Stimulated activated CD8-positive, alpha-beta memory T cell treated with anti-CD3 and anti-CD28 coated beads, Interleukin-7, amount 100 ng/mL, for 1 hour (primary cell): ENCODE measurements around the gene UBE2G2.
A peak's percentile ranks its signal among the peaks of the same experiment; 100 is the strongest.
"Not testable (repeated sequence)": the region's sequence is repeated elsewhere in the genome, so short reads cannot be mapped to it uniquely, and the experiment has no call there.

Experiments used
- DNase-seq, 2 donors: peaks; one replicate each; pipeline ENCODE4 v3.0.0-alpha.2; 2020; ENCODE audit warnings: low read depth in 2 of 2

Gene UBE2G2

DNA sequence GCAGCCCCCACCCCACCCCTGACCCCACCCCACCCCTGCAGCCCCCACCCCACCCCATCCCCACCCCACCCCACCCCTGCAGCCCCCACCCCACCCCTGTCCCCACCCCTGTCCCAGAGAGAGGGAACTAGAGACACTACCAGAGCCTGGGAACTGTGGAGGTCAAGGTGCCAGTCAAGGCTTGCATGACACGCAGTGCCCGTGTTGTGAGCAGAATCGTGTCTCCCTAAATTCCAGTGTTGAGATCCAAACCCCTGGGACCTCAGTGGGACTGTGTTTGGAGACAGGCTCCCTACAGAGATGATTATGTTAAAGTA, 34.7 kb upstream of the UBE2G2 start:
- no peak for DNase-seq

DNA sequence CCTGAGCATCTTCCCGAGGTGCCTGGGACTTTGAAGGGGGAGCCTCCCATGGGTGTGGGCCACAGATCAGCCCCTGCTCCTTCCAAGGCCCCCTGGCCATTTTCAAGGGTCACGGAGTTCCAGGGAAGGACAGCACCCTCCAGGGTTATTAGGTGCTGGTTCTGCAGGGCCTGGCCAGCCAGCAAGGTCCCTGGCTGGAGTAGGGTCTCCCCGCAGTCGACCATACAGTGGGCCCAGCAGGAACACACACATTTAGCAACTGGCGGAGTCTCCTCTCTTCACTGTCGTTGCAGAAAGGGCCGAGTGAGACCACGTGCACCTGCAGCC, 34.0 kb upstream of the UBE2G2 start:
- DNase-seq: no peak

GRCh38 chr21:44834951-44835646, 33.5 kb upstream of the UBE2G2 start:
- DNase-seq: no peak

GRCh38 chr21:44834231-44834950, 32.8 kb upstream of the UBE2G2 start:
- DNase-seq: no peak

GRCh38 chr21:44833663-44834062, 32.0 kb upstream of the UBE2G2 start:
- DNase-seq: no peak

DNA sequence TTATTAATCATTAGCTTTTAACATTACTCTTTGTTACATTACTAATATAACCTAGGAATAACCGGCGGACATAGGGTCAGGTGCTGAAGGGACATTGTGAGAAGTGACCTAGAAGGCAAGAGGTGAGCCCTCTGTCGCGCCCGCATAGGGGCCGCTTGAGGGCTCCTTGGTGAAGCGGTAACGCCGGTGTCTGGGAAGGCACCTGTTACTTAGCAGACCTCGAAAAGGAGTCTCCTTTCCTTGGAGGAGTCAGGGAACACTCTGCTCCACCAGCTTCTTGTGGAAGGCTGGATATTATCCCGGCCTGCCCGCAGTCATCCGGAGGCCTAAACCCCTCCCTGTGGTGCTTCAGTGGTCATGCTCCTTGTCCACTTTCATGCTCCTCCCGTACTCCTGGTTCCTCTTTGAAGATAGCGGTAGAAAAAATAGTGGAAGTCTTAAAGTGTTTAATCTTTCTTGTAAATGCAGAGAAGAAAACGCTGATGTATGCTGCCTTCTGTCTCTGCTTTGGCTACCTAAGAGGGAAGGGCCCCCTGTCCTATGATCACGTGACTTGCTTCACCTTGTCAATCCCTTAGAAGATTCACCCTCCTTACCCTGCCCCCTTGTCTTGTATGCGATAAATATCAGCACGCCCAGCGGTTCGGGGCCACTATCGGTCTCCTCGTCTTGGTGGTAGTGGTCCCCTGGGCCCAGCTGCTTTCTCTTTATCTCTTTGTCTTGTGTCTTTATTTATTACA, 31.1 kb upstream of the UBE2G2 start:
- not testable (repeated sequence) for DNase-seq

DNA sequence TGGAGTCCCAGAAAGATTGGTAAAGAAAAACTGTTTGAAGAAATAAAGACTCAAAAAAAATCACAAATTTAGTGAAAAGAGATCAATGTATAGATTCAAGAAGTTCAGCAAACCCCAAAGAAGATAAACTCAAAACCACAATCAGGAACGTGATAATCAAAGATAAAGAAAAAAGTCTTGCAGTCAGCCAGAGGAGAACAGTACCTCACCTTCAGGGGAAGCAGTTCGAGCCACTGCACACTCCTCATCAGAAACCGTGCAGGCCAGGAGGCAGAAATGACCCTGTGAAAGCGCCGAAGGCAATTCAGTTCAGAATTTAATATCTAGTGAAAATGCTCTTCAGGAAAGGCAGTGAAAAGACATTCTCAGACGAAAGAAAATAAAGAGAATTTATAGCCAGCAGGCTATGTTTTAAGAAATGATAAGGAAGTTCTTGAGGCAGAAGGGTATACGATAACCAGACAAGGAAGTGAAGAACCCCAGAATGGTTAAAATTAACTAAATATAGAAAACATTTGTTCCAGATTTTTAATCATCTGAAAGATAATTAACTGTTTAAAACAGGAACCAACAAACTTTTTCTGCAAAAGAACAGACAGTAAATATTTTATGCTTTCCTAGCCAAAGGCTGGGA, 29.7 kb upstream of the UBE2G2 start:
- DNase-seq: no peak

DNA sequence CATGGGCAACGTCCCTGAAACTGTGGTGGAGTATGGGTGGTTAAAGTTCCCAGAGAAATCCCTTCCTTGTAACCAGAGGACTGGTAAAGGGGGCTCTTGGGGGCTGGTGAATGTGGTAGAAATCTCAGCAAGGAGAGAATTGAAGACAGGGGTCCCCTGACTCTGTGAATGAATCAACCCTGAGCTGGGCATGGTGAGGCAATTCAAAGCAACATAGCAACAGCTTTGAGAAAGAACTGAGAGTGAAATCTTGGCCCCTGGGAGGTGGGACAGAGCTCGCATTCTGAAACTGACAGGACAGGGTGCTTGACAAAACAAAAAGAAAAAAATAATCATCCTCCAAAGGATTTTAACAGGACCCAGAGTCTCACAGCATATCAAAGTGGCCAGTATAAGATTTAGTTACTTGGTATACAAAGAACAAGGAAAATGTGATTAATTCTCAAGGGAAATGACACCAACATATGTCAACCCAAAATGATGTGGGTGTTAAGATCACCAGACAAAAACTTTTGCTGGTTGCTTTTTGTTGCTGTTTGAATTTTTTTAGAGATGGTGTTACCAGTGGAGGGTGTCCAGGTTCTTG, 28.0 kb upstream of the UBE2G2 start:
- DNase-seq: no peak

GRCh38 chr21:44828362-44829056, 26.9 kb upstream of the UBE2G2 start:
- DNase-seq: no peak

DNA sequence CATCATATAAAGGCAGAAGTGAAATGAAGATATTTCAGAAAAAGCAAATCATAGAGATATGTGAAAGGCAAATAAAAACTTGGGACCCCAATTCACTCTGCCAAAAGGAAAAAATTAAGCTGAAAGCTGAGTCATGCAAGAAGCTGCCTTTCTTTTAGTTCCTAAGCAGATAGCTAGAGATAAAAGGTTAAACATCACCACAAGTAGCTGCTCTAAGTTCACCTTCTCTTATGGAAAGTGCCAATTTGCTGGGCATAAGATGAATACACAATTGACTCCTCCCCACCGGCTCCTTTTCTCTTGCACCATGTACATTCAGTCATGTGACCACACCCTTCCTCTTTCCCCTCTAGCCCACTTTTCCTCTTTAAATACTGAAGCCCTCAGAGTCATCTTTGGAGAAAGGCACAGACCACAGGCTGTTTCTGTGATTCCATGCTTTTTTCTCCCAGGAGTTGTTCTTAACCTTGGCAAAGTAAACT, 21.6 kb upstream of the UBE2G2 start:
- DNase-seq: no peak

GRCh38 chr21:44822484-44823178, 21.0 kb upstream of the UBE2G2 start:
- no peak for DNase-seq

- DNase-seq: no peak
These were observed 19.2 kb upstream of the UBE2G2 start for GRCh38 chr21:44820851-44821250.

GRCh38 chr21:44819283-44820243, 17.9 kb upstream of the UBE2G2 start:
- DNase-seq: no peak

DNA sequence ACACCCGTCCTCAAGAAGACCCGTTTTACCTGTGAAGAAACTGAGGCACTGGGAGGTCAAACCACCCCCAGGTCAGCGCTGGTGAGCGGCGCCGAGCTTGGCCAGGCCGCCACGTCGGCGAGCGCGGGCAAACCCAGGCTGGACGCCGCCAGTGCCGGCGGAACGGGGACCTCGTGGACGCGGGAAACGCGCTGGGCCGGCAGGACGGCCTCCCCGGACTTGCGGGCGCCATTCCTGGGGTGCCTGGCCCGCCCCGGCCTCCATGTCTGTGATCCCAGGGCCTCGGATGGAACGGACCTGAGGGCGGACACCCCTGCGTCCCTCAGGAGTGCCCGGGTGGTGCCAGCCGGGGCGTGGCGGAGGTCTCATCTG, 17.0 kb upstream of the UBE2G2 start:
- DNase-seq: no peak

DNA sequence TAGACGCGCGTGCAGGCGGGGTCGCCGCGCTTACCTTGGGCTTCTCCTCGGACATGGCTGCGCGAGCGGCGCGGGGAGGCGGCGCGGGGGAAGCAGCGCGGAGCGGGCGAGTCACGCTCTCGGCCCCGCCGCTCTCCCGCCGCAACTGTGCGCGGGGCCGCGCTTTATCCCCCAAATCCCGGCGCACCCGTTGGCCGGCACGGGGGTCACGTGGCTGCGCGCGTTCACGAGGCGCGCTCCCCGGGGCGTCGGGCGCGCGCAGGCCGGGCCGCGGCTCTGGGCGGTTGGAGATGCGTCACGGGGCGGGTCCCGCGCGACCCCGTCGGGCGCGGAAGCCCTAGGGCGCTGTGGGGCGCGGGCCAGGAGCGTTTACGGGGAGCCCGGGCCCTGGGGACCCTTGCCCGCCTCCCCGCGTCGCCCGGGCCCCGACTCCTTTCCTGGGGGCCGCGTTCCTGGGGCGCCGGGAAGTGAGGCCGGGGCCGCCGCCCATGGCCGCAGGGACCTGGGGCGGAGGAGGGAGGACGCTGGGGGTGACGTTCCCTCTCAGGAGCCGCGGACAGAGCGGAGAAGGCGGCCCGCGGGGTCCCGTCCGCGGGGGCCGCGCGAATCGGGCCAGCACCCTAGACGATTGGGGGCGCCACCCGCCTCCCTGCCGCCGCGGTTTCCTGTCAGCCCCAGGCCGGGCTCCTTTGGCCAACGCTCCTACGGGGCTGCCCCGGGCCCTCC, 16.5 kb upstream of the UBE2G2 start, which contains the start of gene SUMO3:
SUMO3 (minus strand) TSS at position 149 of the 726 bp plus-strand sequence; CDS start at position 55, 94 bp downstream.
- peak; percentile 61 to 64 for DNase-seq

- DNase-seq: peak; percentile 87 to 90
These were observed 15.9 kb upstream of the UBE2G2 start for GRCh38 chr21:44817506-44817880.

DNA sequence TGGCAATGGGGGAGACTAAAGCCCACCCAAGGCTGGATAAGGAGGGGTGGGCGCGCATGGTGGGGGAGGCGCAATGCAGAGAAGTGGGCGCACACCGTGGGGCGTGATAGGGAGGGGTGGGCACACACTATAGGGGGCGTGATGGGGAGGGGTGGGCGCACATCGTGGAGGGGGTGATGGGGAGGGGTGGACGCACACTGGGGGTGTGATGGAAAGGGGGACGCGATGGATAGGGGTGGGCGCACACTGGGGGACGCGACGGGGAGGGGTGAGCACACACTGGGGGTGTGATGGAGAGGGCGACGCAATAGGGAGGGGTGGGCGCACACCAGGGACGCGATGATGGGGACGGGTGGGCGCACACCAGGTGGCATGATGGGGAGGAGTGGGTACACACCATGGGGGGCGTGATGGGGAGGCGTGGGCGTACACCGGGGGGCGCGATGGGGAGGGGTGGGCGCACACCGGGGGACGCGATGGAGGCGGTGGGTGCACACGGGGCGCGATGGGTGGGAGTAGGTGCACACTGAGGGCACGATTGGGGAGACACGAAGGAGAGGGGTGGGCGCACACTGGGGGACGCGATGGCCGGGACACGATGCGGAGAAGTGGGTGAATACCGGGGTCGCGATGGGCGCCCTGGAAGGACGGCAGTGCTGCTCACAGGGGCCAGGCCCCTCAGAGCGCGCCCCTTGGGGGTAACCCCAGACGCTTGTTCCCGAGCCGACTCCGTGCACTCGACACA, 15.3 kb upstream of the UBE2G2 start:
- no peak for DNase-seq
